Left ventricle myocardium superior (tissue), 1 donor: Measurements from ENCODE around the gene PPP1R12B. TPM values are rescaled to one million over a fixed set of nuclear protein-coding genes. Genes with fewer than 3 reads are reported as not detected.
A peak's percentile ranks its signal among the peaks of the same experiment; 100 is the strongest.
"Not testable (repeated sequence)": the region's sequence is repeated elsewhere in the genome, so short reads cannot be mapped to it uniquely, and the experiment has no call there.

Experiments
- ATAC-seq: fragments of 200-7000 bp; cut with Tn5 transposase; one replicate; pipeline ENCODE4 v1.9.1; 2020; ENCODE audit warnings: mild to moderate bottlenecking, moderate library complexity
- DNase-seq: peaks from one replicate; pipeline ENCODE4 v3.0.0-alpha.2; 2020
- intact Hi-C: fragments of 100-400 bp; cut with micrococcal nuclease; formaldehyde crosslinking; loops from one replicate; pipeline ENCODE4 v1.11.0; 2022
- total RNA-seq: library from RNA; stranded (reverse); fragmentation: NEBNext Ultra II Directional; extraction: Animal tissue kit (Norgen Biotek cat#: 25700); gene quantifications from one replicate; pipeline ENCODE4 v1.2.1, GENCODE V29; 2021
- donor health status: DM: no; HTN: yes; CAD: no; lungs with severe emphysema.

The PPP1R12B gene
- total RNA-seq, 1 donor from 2014 or later = 667 TPM

GRCh38 chr1:202505356-202505755 is 156.9 kb downstream of the PPP1R12B start:
- DNase-seq (no peak), ATAC-seq (peak; percentile 62)
- intact Hi-C loops = loop anchor here (10.0 kb wide), 1 partner anchor 59 kb away; no protein-coding TSS in a partner anchor

- DNase-seq = peak; percentile 65
- intact Hi-C loops = loop anchor here (10.0 kb wide), 1 partner anchor 59 kb away; no protein-coding TSS in a partner anchor
- peak; percentile 80 for ATAC-seq
Observed at GRCh38 chr1:202505880-202506575, 157.5 kb downstream of the PPP1R12B start.

GRCh38 chr1:202508863-202509262 is 160.4 kb downstream of the PPP1R12B start:
- not testable (repeated sequence) for ATAC-seq, DNase-seq
- intact Hi-C loops = loop anchor here (10.0 kb wide), 1 partner anchor 56 kb away; no protein-coding TSS in a partner anchor

GRCh38 chr1:202513875-202514274 is 165.4 kb downstream of the PPP1R12B start:
- intact Hi-C loops, ATAC-seq, DNase-seq: not testable (repeated sequence)

- DNase-seq = no peak
- intact Hi-C loops = no loop called here
- no peak for ATAC-seq
Observed at GRCh38 chr1:202516434-202516877, 168.0 kb downstream of the PPP1R12B start.

- ATAC-seq, DNase-seq, intact Hi-C loops: not testable (repeated sequence)
Observed at GRCh38 chr1:202517146-202517545, 168.6 kb downstream of the PPP1R12B start.

- ATAC-seq, intact Hi-C loops, DNase-seq: not testable (repeated sequence)
Observed at GRCh38 chr1:202518180-202518579, 169.7 kb downstream of the PPP1R12B start.

GRCh38 chr1:202518905-202519304 is 170.4 kb downstream of the PPP1R12B start:
- DNase-seq, intact Hi-C loops, ATAC-seq: not testable (repeated sequence)

- DNase-seq, intact Hi-C loops: not testable (repeated sequence)
- ATAC-seq = peak; percentile 87
Observed at GRCh38 chr1:202520129-202520856, 171.8 kb downstream of the PPP1R12B start.

GRCh38 chr1:202520857-202521216 is 172.3 kb downstream of the PPP1R12B start:
- ATAC-seq = peak; percentile 35
- DNase-seq, intact Hi-C loops: not testable (repeated sequence)

- not testable (repeated sequence) for DNase-seq, ATAC-seq
Observed at GRCh38 chr1:202521484-202521883, 173.0 kb downstream of the PPP1R12B start.

GRCh38 chr1:202521886-202522285 is 173.4 kb downstream of the PPP1R12B start:
- intact Hi-C loops = no loop called here
- DNase-seq (no peak), ATAC-seq (no peak)

More at GRCh38 chr1:202521484-202521883, 173.0 kb downstream of the PPP1R12B start:
- intact Hi-C loops = not testable (repeated sequence)

GRCh38 chr1:202526056-202526455 is 177.6 kb downstream of the PPP1R12B start:
- intact Hi-C loops, DNase-seq, ATAC-seq: not testable (repeated sequence)

GRCh38 chr1:202528096-202528722 is 179.7 kb downstream of the PPP1R12B start:
- ATAC-seq = peak; percentile 17
- intact Hi-C loops, DNase-seq: not testable (repeated sequence)

- ATAC-seq, DNase-seq, intact Hi-C loops: not testable (repeated sequence)
Observed at GRCh38 chr1:202530686-202531085, 182.2 kb downstream of the PPP1R12B start.

- DNase-seq (no peak), ATAC-seq (no peak)
- intact Hi-C loops = no loop called here
Observed at GRCh38 chr1:202531472-202531811, 182.9 kb downstream of the PPP1R12B start.

- DNase-seq, intact Hi-C loops: not testable (repeated sequence)
- ATAC-seq = peak; percentile 47
Observed at GRCh38 chr1:202531812-202532616, 183.5 kb downstream of the PPP1R12B start.

- intact Hi-C loops, DNase-seq: not testable (repeated sequence)
- peak; percentile 47 for ATAC-seq
Observed at GRCh38 chr1:202539166-202539574, 190.7 kb downstream of the PPP1R12B start.

GRCh38 chr1:202539583-202539982 is 191.1 kb downstream of the PPP1R12B start:
- DNase-seq, intact Hi-C loops, ATAC-seq: not testable (repeated sequence)
